Midbrain (tissue), 1 donor: Measurements from ENCODE around the gene AGAP2.
A peak's percentile ranks its signal among the peaks of the same experiment; 100 is the strongest.

Experiments
- DNase-seq: peaks from one replicate; lab custom pipeline; 2025; lab: John Stamatoyannopoulos, UW

The AGAP2 gene

DNA sequence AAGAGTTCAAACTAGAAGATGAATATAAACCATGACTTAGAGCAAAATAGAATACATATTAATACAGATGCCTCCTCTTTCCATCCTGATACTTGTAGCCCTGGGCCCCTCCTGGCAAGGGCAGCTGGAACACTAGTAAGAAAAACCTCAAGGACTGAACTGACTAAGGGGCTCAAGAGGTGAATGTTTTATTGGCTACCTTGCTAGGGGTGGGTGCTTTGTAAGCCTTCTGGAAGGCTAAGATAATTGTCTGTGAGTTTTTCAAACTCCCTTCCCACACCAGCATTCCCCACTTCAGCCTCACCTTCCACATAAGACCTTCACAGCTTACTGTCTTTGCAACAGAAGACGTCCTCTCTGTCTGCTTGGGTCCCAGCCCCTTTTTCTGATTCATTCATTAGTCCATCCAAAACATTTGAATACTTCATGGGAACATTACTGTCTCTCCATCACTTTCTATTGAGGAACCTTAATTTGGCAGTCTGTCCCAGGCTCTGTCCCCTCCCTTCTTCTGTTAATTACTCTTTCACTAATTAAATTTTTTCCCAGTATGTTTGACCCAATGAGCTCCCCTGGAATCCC is 15.3 kb upstream of the AGAP2 start:
- no peak for DNase-seq

- DNase-seq, result no peak
These were observed 14.1 kb upstream of the AGAP2 start for GRCh38 chr12:57752668-57753000.

GRCh38 chr12:57751788-57752667 is 13.5 kb upstream of the AGAP2 start, which contains the start of gene CDK4:
CDK4 (minus strand) TSS chr12:57752310; CDS start chr12:57751717, 593 bp downstream.
- peak; percentile 100 for DNase-seq

- no peak for DNase-seq
These were observed 12.9 kb upstream of the AGAP2 start for GRCh38 chr12:57751432-57751787.

- no peak for DNase-seq
These were observed 12.3 kb upstream of the AGAP2 start for GRCh38 chr12:57750561-57751431.

- DNase-seq, result no peak
These were observed 10.5 kb upstream of the AGAP2 start for GRCh38 chr12:57749061-57749460.

DNA sequence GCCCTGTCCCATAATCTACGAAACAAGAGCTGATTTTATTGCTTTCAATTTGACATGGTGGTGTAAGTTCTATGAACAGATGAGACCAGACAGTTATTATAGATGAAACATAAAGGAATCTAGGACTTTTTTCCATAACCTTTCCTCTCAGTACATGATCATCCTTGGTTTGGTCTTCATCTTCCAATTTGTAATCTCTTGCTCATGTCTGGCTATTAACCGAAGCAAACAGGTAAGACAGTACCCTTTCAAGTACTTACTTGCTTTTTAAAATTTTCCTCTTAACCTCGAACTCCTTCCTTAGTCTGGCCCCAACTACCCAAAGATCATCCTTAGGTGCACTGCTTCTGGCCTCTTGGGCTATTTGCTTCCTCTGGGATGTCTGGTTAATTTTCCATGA is 7.5 kb upstream of the AGAP2 start:
- DNase-seq, result no peak

- no peak for DNase-seq
These were observed 6.9 kb upstream of the AGAP2 start for GRCh38 chr12:57745485-57745881.

DNA sequence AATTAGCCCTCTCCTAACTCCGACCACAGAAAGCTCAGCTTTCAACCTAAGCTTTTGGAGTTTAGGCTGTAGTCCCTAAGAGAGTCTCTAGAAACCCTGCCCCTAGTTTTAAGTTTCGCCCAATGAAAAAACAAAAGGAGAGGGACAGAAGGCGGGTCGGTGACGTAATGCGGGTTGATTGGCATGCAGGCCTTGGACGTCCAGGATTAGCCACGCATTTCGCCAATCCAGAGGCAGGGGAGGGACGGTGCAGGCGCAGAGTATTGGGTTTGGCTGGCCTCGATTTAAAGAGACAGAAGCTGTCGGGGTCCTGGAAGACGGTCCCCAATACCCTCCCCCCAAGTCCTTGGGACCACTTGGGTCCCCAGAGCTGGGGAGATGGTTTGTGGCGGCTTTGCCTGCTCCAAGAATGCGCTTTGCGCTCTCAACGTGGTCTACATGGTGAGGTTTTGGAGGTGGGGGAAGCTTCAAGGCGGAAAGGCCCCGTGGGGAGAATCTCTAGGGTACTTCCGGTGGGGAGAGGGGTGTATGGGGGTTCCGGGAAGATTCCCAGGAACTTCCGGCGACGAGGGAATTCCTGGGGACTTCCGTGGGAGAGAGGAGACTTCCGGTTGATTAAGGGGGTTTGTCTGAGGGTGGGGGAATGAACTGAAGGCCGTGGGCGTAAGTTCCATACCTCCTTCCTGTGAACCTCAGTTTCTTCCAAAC is 6.4 kb upstream of the AGAP2 start, which contains the start of gene TSPAN31:
Gene TSPAN31, plus strand, starts transcription at position 263 of the 708 bp plus-strand sequence. Its CDS starts 116 bp downstream, at position 379.
- peak; percentile 96 for DNase-seq

DNA sequence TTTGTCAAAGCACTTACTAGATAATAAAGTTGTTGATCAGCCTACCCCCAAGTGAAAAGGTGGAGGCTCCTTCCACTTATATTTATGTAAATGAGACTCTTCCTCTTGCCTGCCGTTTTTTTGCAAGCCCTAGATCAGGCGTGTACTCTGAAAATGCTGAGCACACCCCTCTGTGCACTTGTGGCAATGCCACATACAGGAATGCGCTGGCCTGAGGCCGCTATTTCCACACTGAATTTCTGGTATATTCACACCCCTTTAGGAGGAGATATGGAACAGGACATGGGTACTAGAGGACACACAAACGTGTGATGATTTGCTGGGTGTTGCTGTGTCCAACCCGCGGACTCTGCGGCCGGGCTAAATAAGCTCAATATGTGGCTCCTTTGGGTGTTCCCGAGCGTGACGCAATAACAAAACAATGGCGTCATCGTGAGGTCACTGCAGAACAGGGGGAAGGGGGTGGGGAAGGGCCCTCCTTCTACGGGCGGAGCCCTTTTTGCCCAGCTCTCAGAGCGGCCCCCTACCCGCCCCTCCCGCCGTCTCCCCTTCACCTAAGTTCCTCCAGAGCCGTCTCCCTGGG is 5.7 kb upstream of the AGAP2 start:
- DNase-seq, result no peak

DNA sequence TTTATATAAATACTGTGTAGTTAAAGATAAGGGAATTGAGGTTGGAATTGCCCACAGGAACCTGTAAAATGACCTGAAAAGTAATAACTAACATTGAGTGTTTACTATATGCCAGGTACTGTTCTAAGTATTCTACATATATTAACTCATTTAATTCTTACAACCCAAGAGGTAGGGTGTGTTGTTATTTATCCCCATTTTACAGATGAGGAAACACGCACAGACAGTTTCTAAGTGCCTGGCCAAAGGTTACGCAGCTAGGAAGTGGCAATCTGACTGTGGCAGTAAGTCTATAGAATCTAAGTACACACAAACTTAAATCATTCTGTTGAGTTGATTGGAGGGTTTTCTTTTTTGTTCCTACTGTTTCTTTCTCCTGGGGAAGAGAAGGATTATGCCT is 5.2 kb upstream of the AGAP2 start:
- DNase-seq, result no peak

GRCh38 chr12:57741844-57742738 is 3.5 kb upstream of the AGAP2 start:
- no peak for DNase-seq

GRCh38 chr12:57741413-57741789 is 2.9 kb upstream of the AGAP2 start:
- DNase-seq, result no peak

DNA sequence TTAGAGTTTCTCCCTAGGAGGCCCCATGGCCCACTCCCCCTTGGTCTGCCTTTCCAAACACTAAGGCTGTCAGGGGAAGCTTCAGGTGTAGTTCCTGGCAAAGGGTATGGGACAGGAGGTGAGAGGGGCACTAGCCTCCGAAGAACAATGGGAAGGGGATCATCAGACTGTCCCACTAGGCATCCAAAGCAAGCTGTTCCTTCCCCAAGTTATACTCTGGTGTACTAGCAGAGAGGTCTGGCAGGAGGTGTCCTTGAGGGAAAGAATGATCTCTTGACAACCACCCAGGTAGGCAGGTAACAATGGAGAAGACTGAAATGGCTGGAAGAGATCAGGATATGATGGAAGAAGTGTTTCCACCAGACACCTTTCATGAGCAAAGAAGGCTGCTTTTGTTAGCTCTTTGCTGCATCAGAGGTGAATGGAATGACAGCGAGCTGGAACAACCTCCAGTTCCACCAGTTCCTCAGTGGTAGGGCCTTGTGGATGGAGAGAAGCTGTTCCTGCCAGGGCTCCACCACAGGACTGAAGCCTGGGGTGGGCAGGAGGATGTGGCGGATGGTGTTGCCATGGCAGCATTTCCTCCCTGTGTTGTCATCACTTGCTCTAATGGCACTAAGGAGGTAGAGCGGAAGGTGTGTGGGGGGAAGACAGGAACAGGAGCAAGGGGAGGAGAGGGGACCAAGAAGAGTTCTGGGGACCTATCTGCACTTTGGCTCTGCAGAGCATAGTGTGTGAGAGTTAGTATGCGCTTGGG is 2.3 kb upstream of the AGAP2 start:
- no peak for DNase-seq

DNA sequence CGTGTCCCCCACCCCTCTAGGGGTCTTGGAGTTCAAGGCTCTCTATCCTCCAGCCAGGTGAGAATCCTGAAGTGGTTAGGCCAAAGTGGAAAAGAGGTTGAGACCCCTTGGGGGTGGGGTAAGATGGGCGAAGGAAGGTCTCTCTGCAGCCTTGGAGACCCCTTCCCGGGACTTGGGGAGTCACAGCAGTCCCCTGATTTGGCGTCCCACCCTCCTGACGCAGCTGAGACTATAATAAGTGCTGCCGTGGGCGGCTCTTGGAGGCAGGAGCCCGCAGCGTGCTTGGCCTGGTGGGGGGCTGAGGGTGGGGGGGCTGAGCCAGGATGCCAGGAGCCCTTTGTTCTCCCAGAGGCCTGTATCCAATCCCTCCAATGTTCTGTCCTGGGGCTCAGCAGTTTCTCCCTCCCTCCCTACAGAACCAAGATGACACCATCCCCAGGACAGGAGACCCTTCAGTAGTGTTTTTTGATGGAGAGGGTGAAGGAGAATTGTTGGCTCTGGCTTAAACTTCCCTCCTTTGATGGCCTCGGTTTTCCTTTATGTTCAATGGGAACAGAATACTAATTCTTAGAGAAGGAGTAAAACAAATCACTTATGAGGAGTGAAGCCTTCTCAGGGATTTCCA is 1.5 kb upstream of the AGAP2 start:
- DNase-seq, result no peak

- no peak for DNase-seq
These were observed 845 bp upstream of the AGAP2 start for GRCh38 chr12:57739387-57739786.

DNA sequence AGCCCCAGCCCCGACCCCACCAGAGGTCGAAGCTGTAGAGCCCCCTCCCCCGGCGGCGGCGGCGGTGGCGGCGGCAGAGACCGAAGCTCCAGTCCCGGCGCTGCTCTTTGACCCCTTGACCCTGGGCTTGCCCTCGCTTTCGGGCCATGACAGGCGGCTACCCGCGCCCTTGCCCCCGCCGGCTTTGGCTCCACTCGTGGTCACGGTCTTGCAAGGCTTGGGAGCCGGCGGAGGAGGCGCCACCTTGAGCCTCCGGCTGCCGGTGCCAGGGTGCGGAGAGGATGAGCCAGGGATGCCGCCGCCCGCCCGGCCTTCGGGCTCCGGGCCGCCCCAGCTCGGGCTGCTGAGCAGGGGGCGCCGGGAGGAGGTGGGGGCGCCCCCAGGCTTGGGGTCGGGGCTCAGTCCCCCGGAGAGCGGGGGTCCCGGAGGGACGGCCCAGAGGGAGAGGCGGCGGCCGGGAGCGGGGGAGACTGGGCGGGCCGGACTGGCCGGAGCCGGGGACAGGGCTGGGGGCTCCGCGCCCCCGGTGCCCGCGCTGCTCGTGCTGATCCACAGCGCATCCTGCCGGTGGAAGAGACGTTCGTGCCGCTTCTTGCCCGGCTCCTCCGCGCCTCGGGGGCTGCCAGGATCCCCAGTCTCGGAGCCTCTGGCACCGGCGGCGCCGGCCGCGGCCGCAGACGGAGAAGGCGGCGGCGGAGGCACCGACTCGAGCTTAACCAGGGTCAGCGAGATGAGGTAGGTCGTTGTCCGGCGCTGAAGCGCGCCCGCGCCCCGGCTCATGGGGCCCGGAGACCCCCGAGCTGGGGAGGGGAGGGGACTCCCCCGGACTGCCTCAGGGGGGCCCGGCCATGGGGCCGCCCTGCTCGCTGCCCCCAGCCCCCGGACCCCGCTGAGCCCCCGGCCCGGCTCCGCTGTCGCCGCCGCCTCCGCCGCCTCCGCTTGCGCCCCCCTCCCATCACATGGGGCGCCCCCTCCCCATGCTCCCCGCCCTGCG is 778 bp downstream of the AGAP2 start:
- DNase-seq, result no peak
